ENCODE data around the gene MTCL3.

The MTCL3 gene

GRCh38 chr6:127468936-127469335 lies 50.2 kb downstream of the MTCL3 start:
- DNase-seq (ENCODE audit: low spot score): no peak

DNA sequence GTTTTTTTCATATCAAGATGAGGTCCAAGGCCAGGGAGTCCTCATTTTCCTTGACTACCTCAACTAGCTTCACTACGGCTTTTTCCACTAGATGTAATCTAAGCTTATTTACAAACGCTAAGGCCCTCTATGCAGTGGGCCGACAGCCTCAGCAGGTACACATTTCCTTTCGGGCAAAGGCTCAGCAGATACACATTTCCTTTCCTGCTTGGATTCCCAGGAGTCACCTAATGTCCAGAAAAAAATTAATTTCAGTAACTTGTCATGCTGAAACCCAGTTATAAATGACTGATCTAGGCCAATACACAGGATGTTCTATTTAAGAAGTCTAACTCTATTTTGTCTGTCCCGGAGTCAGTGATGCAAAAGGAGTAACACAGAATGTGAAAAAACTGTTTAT lies 52.7 kb downstream of the MTCL3 start:
- DNase-seq (ENCODE audit: low spot score): no peak

GRCh38 chr6:127464881-127465459 lies 54.2 kb downstream of the MTCL3 start:
- DNase-seq (ENCODE audit: low spot score): peak; percentile 70

DNA sequence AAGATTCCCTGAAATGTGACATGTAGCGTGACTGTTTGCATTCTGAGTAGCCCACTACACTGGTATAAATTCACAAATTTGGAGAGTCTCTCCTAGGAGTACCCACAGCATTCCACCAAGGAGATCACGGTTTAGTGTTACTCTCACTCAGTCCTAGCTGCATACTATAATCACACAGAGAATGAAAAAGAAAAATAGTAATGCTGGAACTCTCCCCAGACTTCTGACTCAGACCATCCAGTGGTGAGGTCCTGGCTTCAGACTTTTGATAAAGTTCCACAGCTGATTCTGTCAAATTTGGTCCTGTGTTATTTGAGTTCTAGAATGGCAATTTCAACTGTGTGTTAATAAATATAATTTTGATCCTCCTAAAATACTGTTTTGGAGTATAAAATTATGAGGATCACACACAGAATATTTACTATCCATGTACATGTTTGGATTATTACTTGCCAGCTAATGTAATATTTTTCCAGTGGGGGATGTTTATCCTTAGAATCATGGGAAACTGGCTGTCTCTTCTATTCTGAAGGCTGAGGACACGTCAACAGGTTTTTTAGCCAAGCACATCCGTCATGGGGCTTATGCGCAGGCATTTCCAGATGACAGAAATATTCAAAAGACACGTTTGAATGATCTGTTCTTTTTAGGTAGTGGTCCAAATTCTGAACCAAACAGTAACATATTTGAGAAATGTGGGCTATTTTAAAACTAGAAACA lies 54.8 kb downstream of the MTCL3 start:
- no peak for DNase-seq (ENCODE audit: low spot score)

DNA sequence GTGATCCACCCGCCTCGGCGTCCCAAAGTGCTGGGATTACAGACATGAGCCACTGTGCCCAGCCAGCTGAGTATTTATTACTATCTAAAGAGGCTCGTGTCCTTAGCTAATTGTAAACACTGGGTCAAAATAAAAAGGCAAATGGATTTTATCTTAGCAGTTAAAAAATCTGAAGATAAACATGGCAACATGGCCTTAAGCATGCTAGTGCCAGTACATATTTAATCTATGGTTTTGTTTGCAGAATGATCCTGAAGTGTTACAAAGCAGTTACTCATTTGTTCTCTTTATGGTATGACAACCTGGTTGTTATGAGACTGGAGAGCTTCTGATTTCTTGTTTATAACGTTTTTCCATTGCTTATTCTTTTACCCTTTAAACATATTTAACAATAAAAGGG lies 56.1 kb downstream of the MTCL3 start:
- DNase-seq (ENCODE audit: low spot score): no peak

DNA sequence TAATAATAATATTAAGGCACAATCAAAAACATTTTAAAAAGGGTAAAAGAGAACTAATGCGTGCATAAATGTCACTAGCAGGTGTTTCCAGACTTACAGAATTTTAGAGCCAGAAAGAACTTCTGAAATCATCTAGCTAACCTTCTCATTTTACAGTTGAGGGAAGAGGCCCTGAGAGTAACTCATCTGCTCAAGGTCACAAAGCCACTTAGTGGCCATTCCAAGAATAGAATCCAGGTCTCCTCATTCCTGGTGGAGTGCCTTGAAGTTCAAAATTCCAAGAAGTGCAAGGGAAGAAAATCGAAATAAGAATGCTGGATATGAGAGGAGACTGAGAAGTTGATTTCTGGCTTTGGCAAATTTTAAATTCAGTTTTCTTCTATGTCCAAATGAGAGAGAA lies 56.8 kb downstream of the MTCL3 start:
- DNase-seq (ENCODE audit: low spot score): no peak

DNA sequence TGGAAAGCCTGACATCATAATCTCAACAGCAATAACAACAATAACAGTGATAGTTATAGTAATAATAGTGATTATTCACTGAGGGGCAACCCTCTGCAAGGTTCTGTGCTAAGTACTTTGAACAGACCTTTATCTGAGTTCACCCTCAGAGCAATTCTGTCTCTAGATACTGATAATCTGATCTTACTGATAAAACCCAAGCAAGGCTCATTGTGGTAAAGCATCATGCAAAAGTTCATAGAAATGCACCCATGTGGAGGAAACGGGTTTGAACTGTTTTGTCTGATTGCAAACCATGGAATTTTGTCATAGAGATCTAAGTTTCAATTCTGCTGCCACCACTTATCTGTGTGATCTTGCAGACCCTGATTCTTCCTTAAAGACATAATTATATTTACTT lies 58.7 kb downstream of the MTCL3 start:
- DNase-seq (ENCODE audit: low spot score): no peak

DNA sequence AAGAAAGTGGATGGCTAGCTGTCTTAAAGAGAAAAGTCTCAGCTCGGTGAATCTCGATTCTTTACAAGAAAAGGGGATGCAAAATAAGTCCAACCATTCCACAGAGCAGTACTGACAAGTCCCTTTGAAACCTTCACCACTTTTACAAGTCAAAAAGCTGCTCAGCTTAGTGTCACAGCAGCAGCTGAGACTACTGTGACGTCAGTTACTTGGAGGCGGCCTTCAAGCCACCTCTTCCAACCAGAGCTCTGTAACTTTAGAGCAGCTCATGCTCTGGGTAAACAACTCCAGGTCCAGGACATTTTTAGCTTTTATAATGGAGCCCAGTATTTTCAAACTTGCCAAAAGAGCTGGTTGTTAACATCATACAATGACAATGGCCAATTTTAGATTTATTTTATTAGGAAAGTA lies 59.9 kb downstream of the MTCL3 start, which contains the start of gene KIAA0408:
Gene KIAA0408 (minus strand): TSS at position 159 of the 411 bp plus-strand sequence. CDS start 5,408 bp downstream, outside the sequence.
- DNase-seq (ENCODE audit: low spot score): peak; percentile 82

GRCh38 chr6:127458817-127459216 lies 60.3 kb downstream of the MTCL3 start:
- DNase-seq (ENCODE audit: low spot score): no peak

- DNase-seq (ENCODE audit: low spot score): no peak
Observed at GRCh38 chr6:127458222-127458621, 60.9 kb downstream of the MTCL3 start.

GRCh38 chr6:127457456-127458064 lies 61.6 kb downstream of the MTCL3 start:
- DNase-seq (ENCODE audit: low spot score): no peak

GRCh38 chr6:127456465-127456864 lies 62.7 kb downstream of the MTCL3 start:
- no peak for DNase-seq (ENCODE audit: low spot score)

- DNase-seq (ENCODE audit: low spot score): no peak
Observed at GRCh38 chr6:127453845-127454619, 65.1 kb downstream of the MTCL3 start.

GRCh38 chr6:127452803-127453202 lies 66.3 kb downstream of the MTCL3 start:
- no peak for DNase-seq (ENCODE audit: low spot score)

DNA sequence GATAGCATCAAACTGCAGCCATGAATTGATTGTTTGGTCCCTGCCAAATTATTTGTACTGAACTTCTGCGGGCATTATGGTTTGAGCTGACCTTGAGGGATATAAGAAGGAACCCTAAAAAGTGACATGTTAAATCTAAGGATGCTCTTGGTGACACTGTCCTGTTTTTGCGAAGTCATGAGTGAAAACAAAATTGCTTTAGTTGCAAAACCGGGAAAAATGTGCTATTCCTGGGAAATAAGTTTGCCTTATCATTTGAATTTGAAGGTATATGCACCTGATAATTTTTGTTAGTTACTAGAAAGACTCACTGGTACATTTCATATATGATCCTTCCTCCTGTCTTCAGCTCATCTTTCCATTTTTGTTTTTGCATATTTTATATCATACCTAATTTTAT lies 67.7 kb downstream of the MTCL3 start:
- no peak for DNase-seq (ENCODE audit: low spot score)

- no peak for DNase-seq (ENCODE audit: low spot score)
Observed at GRCh38 chr6:127447780-127448179, 71.4 kb downstream of the MTCL3 start.

GRCh38 chr6:127446356-127446755 lies 72.8 kb downstream of the MTCL3 start:
- DNase-seq (ENCODE audit: low spot score): no peak

DNA sequence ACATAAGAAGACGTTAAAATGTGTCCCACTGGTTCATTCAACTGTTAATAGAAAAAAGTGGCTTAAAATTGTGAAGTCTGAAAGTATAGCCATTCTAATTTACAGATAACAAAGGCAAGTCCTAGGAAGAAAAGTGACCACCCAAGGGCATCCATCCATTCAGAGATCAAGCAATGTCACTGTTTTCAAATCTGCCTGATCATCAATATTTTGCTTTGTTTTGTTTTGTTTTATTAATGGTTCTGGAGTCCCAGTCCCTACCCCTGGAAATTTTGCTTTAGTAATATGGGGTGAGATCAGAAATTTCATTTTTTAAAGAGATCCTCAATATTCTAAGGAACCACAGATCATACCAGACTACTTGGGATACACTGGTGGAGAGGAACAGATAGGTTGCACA lies 77.3 kb downstream of the MTCL3 start:
- no peak for DNase-seq (ENCODE audit: low spot score)

- no peak for DNase-seq (ENCODE audit: low spot score)
Observed at GRCh38 chr6:127439718-127440117, 79.4 kb downstream of the MTCL3 start.

GRCh38 chr6:127436578-127437110 lies 82.5 kb downstream of the MTCL3 start:
- DNase-seq (ENCODE audit: low spot score): no peak

DNA sequence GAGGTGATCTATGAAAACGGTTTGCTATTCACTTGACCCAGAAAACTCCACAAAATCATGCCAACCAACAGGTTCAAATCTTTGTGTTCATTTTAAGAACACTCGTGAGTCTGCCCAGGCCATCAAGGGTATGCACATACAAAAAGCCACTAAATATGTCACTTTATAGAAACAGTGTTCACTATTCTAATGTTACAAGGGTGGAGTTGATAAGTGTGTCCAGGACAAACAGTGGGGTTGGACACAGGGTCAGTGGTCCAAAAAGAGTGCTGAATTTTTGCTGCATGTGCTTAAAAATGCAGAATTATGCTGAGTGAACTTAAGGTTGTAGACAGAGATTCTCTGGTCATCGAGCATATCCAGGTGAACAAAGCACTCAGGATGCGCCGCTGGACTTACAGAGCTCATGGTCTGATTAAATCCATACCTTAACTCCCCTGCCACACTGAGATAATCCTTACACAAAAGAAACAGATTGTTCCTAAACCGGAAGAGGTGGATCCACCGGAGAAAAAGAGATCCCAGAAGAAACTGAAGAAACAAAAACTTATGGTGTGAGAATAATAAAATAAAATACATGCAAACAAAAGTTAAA lies 83.4 kb downstream of the MTCL3 start:
- DNase-seq (ENCODE audit: low spot score): no peak

DNA sequence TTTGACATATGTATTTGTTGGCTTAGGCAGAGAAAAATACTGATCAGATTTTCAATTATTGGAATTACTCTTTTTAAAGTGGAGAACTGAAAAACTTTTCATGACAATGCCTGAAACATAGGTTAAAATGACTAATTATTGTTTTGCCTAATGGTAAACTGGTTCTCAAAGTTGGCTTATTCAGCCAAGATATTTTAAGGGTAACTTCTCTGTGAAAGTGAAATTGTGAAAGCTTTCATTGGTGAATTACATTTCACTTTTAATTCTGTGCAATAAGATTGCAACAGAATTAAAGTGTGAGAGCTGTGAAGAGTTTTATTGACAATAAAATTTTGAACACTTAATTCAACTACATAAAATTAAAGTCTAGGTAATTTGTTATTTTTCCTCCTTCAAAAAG lies 84.5 kb downstream of the MTCL3 start:
- DNase-seq (ENCODE audit: low spot score): no peak
